ENCODE data around the gene FBXO45.

FBXO45 gene

GRCh38 chr3:196604548-196604947, 36.1 kb downstream of the FBXO45 start:
- Histone ChIP-seq H3K9me3 (ENCODE audit: insufficient read depth, low read depth, low read length) (no peaks in the 10 kb centered on the region), H3K9ac (ENCODE audit: low read length) (no peak overlapping the region), H3K79me1 (ENCODE audit: low read length) (no peaks in the 10 kb centered on the region), H3K27me3 (ENCODE audit: insufficient read depth, low read length) (no peaks in the 10 kb centered on the region), H3K4me1 (ENCODE audit: control insufficient read depth in 1 of 2, insufficient read depth in 2 of 2, low read length in 2 of 2) (no peaks in the 10 kb centered on the region), H3K36me3 (ENCODE audit: control insufficient read depth in 1 of 2, insufficient read depth in 2 of 2, low read length in 2 of 2) (no peaks in the 10 kb centered on the region), H3K14ac (ENCODE audit: low read length) (no peak overlapping the region), H3K79me2 (ENCODE audit: control insufficient read depth, insufficient read depth, low read length, poor library complexity) (no peaks in the 10 kb centered on the region), H4K8ac (ENCODE audit: low read depth, low read length) (no peak overlapping the region), H3K23ac (ENCODE audit: low read length) (no peak overlapping the region), H2BK5ac (ENCODE audit: low read depth, low read length, poor library complexity) (no peak overlapping the region), H3K27ac (ENCODE audit: low read depth, low read length) (no peak overlapping the region), H4K12ac (ENCODE audit: low read depth, low read length) (no peak overlapping the region), H3K18ac (ENCODE audit: low read length) (no peak overlapping the region), H3K4me3 (ENCODE audit: low read depth, low read length) (no peak overlapping the region), H3K4ac (ENCODE audit: low read depth, low read length) (no peak overlapping the region), H2BK12ac (ENCODE audit: low read length) (no peak overlapping the region), H2BK120ac (ENCODE audit: insufficient read depth, low read length, poor library complexity) (no peak overlapping the region), H4K91ac (ENCODE audit: low read depth, low read length) (no peak overlapping the region), H2AFZ (ENCODE audit: insufficient read depth, low read length, poor library complexity) (no peak overlapping the region), H3K4me2 (ENCODE audit: low read length) (no peak overlapping the region), H2AK5ac (ENCODE audit: low read length) (no peak overlapping the region)
- no peak for DNase-seq
- no CpG with 5 or more reads among the region's 13 CpGs for WGBS (ENCODE audit: extremely low coverage, insufficient coverage, insufficient read length)

- no peaks in the 10 kb centered on the region for H3K27me3 ChIP-seq (ENCODE audit: insufficient read depth, low read length)
- H3K36me3 ChIP-seq (ENCODE audit: control insufficient read depth in 1 of 2, insufficient read depth in 2 of 2, low read length in 2 of 2) = no peaks in the 10 kb centered on the region
- no CpG with 5 or more reads among the region's 2 CpGs for WGBS (ENCODE audit: extremely low coverage, insufficient coverage, insufficient read length)
- no peaks in the 10 kb centered on the region for H3K9me3 ChIP-seq (ENCODE audit: insufficient read depth, low read depth, low read length)
- H4K12ac ChIP-seq (ENCODE audit: low read depth, low read length) = no peak overlapping the region
- no peak overlapping the region for H4K8ac ChIP-seq (ENCODE audit: low read depth, low read length)
- no peak overlapping the region for H3K4me2 ChIP-seq (ENCODE audit: low read length)
- no peak overlapping the region for H2AK5ac ChIP-seq (ENCODE audit: low read length)
- no peaks in the 10 kb centered on the region for H3K79me1 ChIP-seq (ENCODE audit: low read length)
- H3K18ac ChIP-seq (ENCODE audit: low read length) = no peak overlapping the region
- no peak overlapping the region for H3K4ac ChIP-seq (ENCODE audit: low read depth, low read length)
- no peak overlapping the region for H2BK120ac ChIP-seq (ENCODE audit: insufficient read depth, low read length, poor library complexity)
- H3K14ac ChIP-seq (ENCODE audit: low read length) = no peak overlapping the region
- no peak overlapping the region for H3K27ac ChIP-seq (ENCODE audit: low read depth, low read length)
- no peak overlapping the region for H2BK5ac ChIP-seq (ENCODE audit: low read depth, low read length, poor library complexity)
- no peak overlapping the region for H3K9ac ChIP-seq (ENCODE audit: low read length)
- H2AFZ ChIP-seq (ENCODE audit: insufficient read depth, low read length, poor library complexity) = no peak overlapping the region
- no peak overlapping the region for H3K4me3 ChIP-seq (ENCODE audit: low read depth, low read length)
- DNase-seq = no peak
- H2BK12ac ChIP-seq (ENCODE audit: low read length) = no peak overlapping the region
- H3K4me1 ChIP-seq (ENCODE audit: control insufficient read depth in 1 of 2, insufficient read depth in 2 of 2, low read length in 2 of 2) = peaks cover 6 to 7% of the 10 kb centered on the region in 2 experiments
- no peaks in the 10 kb centered on the region for H3K79me2 ChIP-seq (ENCODE audit: control insufficient read depth, insufficient read depth, low read length, poor library complexity)
- H4K91ac ChIP-seq (ENCODE audit: low read depth, low read length) = no peak overlapping the region
- no peak overlapping the region for H3K23ac ChIP-seq (ENCODE audit: low read length)
Measured at GRCh38 chr3:196608693-196609092, 40.2 kb downstream of the FBXO45 start.

GRCh38 chr3:196609343-196609775, 40.9 kb downstream of the FBXO45 start:
- Histone ChIP-seq H3K4me3 (ENCODE audit: low read depth, low read length) (no peak overlapping the region), H3K79me2 (ENCODE audit: control insufficient read depth, insufficient read depth, low read length, poor library complexity) (no peaks in the 10 kb centered on the region), H3K27me3 (ENCODE audit: insufficient read depth, low read length) (no peaks in the 10 kb centered on the region), H2AFZ (ENCODE audit: insufficient read depth, low read length, poor library complexity) (no peak overlapping the region), H3K4me2 (ENCODE audit: low read length) (no peak overlapping the region), H4K8ac (ENCODE audit: low read depth, low read length) (no peak overlapping the region), H3K23ac (ENCODE audit: low read length) (no peak overlapping the region), H4K91ac (ENCODE audit: low read depth, low read length) (no peak overlapping the region), H3K79me1 (ENCODE audit: low read length) (no peaks in the 10 kb centered on the region), H3K18ac (ENCODE audit: low read length) (no peak overlapping the region), H3K36me3 (ENCODE audit: control insufficient read depth in 1 of 2, insufficient read depth in 2 of 2, low read length in 2 of 2) (no peaks in the 10 kb centered on the region), H2BK12ac (ENCODE audit: low read length) (no peak overlapping the region), H4K12ac (ENCODE audit: low read depth, low read length) (no peak overlapping the region), H3K9me3 (ENCODE audit: insufficient read depth, low read depth, low read length) (no peaks in the 10 kb centered on the region), H2BK5ac (ENCODE audit: low read depth, low read length, poor library complexity) (no peak overlapping the region), H3K9ac (ENCODE audit: low read length) (no peak overlapping the region), H2BK120ac (ENCODE audit: insufficient read depth, low read length, poor library complexity) (no peak overlapping the region), H3K4ac (ENCODE audit: low read depth, low read length) (no peak overlapping the region), H2AK5ac (ENCODE audit: low read length) (no peak overlapping the region), H3K14ac (ENCODE audit: low read length) (no peak overlapping the region), H3K4me1 (ENCODE audit: control insufficient read depth in 1 of 2, insufficient read depth in 2 of 2, low read length in 2 of 2) (peaks cover 6 to 7% of the 10 kb centered on the region in 2 experiments), H3K27ac (ENCODE audit: low read depth, low read length) (no peak overlapping the region)
- WGBS (ENCODE audit: extremely low coverage, insufficient coverage, insufficient read length) = no CpG with 5 or more reads among the region's 5 CpGs
- peak; percentile 48 to 80 for DNase-seq

GRCh38 chr3:196609805-196610515, 41.5 kb downstream of the FBXO45 start:
- H2BK12ac ChIP-seq (ENCODE audit: low read length) = no peak overlapping the region
- peaks cover 6 to 7% of the 10 kb centered on the region in 2 experiments for H3K4me1 ChIP-seq (ENCODE audit: control insufficient read depth in 1 of 2, insufficient read depth in 2 of 2, low read length in 2 of 2)
- no peak overlapping the region for H3K14ac ChIP-seq (ENCODE audit: low read length)
- DNase-seq = no peak
- no peak overlapping the region for H4K12ac ChIP-seq (ENCODE audit: low read depth, low read length)
- no CpG with 5 or more reads among the region's 6 CpGs for WGBS (ENCODE audit: extremely low coverage, insufficient coverage, insufficient read length)
- no peak overlapping the region for H3K27ac ChIP-seq (ENCODE audit: low read depth, low read length)
- no peak overlapping the region for H3K18ac ChIP-seq (ENCODE audit: low read length)
- peak overlapping the region; percentile 67 for H3K23ac ChIP-seq (ENCODE audit: low read length)
- no peaks in the 10 kb centered on the region for H3K27me3 ChIP-seq (ENCODE audit: insufficient read depth, low read length)
- H3K36me3 ChIP-seq (ENCODE audit: control insufficient read depth in 1 of 2, insufficient read depth in 2 of 2, low read length in 2 of 2) = no peaks in the 10 kb centered on the region
- H2BK5ac ChIP-seq (ENCODE audit: low read depth, low read length, poor library complexity) = no peak overlapping the region
- no peak overlapping the region for H2AFZ ChIP-seq (ENCODE audit: insufficient read depth, low read length, poor library complexity)
- no peaks in the 10 kb centered on the region for H3K9me3 ChIP-seq (ENCODE audit: insufficient read depth, low read depth, low read length)
- no peak overlapping the region for H3K4me3 ChIP-seq (ENCODE audit: low read depth, low read length)
- no peaks in the 10 kb centered on the region for H3K79me1 ChIP-seq (ENCODE audit: low read length)
- no peak overlapping the region for H2AK5ac ChIP-seq (ENCODE audit: low read length)
- H4K8ac ChIP-seq (ENCODE audit: low read depth, low read length) = no peak overlapping the region
- H4K91ac ChIP-seq (ENCODE audit: low read depth, low read length) = no peak overlapping the region
- H3K9ac ChIP-seq (ENCODE audit: low read length) = no peak overlapping the region
- no peaks in the 10 kb centered on the region for H3K79me2 ChIP-seq (ENCODE audit: control insufficient read depth, insufficient read depth, low read length, poor library complexity)
- no peak overlapping the region for H3K4ac ChIP-seq (ENCODE audit: low read depth, low read length)
- H2BK120ac ChIP-seq (ENCODE audit: insufficient read depth, low read length, poor library complexity) = no peak overlapping the region
- no peak overlapping the region for H3K4me2 ChIP-seq (ENCODE audit: low read length)
